Naive thymus-derived CD8-positive, alpha-beta T cell (primary cell): Measurements from ENCODE around the gene ZNF593OS. TPM values are rescaled to one million over a fixed set of nuclear protein-coding genes. Genes with fewer than 3 reads are reported as not detected.
A peak's percentile ranks its signal among the peaks of the same experiment; 100 is the strongest.

Experiments
- ATAC-seq, 2 donors: fragments of 150-1000 bp; cut with Tn5 transposase in 1 of 2; sonication (Bioruptor Pico), chemical (Tn5 transposase) in 1 of 2; 1 replicate in 1 of 2; 2 replicates in 1 of 2; pipeline ENCODE4 v1.10.0; 2021; ENCODE audit warnings: mild to moderate bottlenecking in 2 of 2, moderate library complexity in 2 of 2
- POLR2A ChIA-PET: fragments of 350-600 bp; sonication (Branson Sonifier 250); formaldehyde crosslinking; loops from one replicate; lab custom pipeline; 2021; ENCODE audit warnings: antibody characterized with exemption; lab: Charles Lee
- DNase-seq, 10 donors: peaks; one replicate each; pipeline versions ENCODE4 v3.0.0 to v3.0.0-alpha.2; 2020 to 2022
- H3K27ac Mint-ChIP-seq, 10 donors: one replicate each; pipeline ENCODE4 v1.8.0; 2020 to 2022; ENCODE audit warnings: mild to moderate bottlenecking in 10 of 10, mixed read lengths in 10 of 10, moderate library complexity in 4 of 10, inconsistent platforms in 1 of 10
- H3K27me3 Mint-ChIP-seq, 5 donors: one replicate each; pipeline ENCODE4 v1.8.0; 2021 to 2022; ENCODE audit warnings: mixed read lengths in 5 of 5
- H3K36me3 Mint-ChIP-seq, 3 donors: one replicate each; pipeline ENCODE4 v1.8.0; 2020 to 2022; ENCODE audit warnings: mixed read lengths in 3 of 3, mild to moderate bottlenecking in 2 of 3, inconsistent platforms in 1 of 3
- H3K4me1 Mint-ChIP-seq, 4 donors: one replicate each; pipeline ENCODE4 v1.8.0; 2021 to 2022; ENCODE audit warnings: mixed read lengths in 4 of 4
- H3K4me3 Mint-ChIP-seq, 10 donors: one replicate each; pipeline ENCODE4 v1.8.0; 2020 to 2022; ENCODE audit warnings: mild to moderate bottlenecking in 10 of 10, mixed read lengths in 10 of 10, moderate library complexity in 6 of 10, inconsistent platforms in 1 of 10
- H3K9me3 Mint-ChIP-seq, 9 donors: one replicate each; pipeline ENCODE4 v1.8.0; 2020 to 2022; ENCODE audit warnings: mixed read lengths in 9 of 9, mild to moderate bottlenecking in 3 of 9, inconsistent platforms in 1 of 9, moderate library complexity in 1 of 9
- polyA plus RNA-seq, 3 donors: library from polyadenylated mRNA; unstranded; fragments of 300-500 nt; fragmentation: Illumina TruSeq; gene quantifications; one replicate each; pipeline ENCODE4 v1.2.3, GENCODE V29; 2021
- total RNA-seq, 8 experiments: library from RNA in 2 of 8; stranded (reverse) in 2 of 8; gene quantifications; one replicate each; pipeline ENCODE4 v1.2.3 and lab custom pipeline; 2021 to 2026

Gene ZNF593OS
- total and polyA plus RNA-seq, 5 experiments from 2014 or later = 0.25 to 2.1 (median 0.51) TPM; not detected in 2

- POLR2A ChIA-PET = interaction anchor here (0.5 kb wide), 1 partner anchor 183 kb away, joined by 4 read pairs; no protein-coding TSS in a partner anchor
- peak; percentile 77 to 82 for ATAC-seq
- DNase-seq = peak in 8 of 10 donors; percentile 13 to 72 (median 60)
- Mint-ChIP-seq H3K4me1 (peaks cover 0 to 16% (median 11%) of the 10 kb centered on the region in 4 donors), H3K27me3 (peaks cover 4 to 34% (median 11%) of the 10 kb centered on the region in 5 donors), H3K4me3 (peak overlapping the region; percentile 48 to 82 (median 62)), H3K9me3 (no peaks in the 10 kb centered on the region), H3K36me3 (no peaks in the 10 kb centered on the region), H3K27ac (peak overlapping the region in 2 of 10 donors; percentile 71 to 85)
Observed at GRCh38 chr1:26164036-26164860, 7.4 kb downstream of the ZNF593OS start.

DNA sequence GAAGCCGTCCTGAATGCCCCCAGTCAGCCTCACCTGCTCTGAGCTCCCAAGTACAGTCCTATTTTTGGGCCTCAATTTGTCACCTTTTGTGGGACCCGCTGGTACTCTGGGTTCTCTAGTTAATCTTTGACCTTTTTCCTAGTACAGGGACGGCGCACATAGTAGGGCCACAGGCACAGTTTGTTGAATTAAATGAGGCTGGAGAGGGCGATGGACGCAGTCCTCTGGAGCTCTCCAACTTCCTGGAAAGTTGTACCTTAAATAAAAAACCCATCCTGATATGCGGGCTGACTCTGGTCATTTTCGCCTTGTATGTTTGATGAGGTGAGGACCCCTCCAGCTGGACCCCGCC, 8.0 kb downstream of the ZNF593OS start:
- peak overlapping the region; percentile 18 to 61 (median 48) for H3K4me3 Mint-ChIP-seq

DNA sequence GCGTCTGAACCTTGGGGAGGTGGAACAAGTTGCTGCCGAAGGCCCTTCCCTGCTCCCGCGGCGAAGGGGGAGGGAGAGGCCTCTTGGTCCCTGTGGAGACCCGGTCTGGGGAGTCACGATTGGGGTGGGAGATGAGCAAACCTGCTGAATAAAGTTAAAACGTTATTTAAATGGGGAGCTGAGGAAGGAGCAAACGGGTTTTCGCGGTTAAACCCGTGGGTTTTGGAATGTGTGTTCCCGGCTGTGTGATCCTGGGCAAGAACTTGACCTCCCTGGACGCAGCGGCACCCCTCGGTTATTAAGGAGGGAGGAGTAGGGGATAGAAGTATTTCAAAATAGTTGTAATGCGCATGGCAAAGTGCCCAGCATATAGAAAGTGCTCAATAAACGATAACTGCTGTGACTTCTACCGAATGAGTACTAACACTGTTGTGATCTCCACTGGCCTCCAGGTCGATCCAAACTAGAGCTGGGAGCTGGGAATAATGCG, 9.4 kb downstream of the ZNF593OS start:
- ATAC-seq (no peak), DNase-seq (no peak)
- peaks cover 1 to 16% (median 11%) of the 10 kb centered on the region in 4 donors for H3K4me1 Mint-ChIP-seq
- POLR2A ChIA-PET = no interaction called here
- no peaks in the 10 kb centered on the region for H3K9me3 Mint-ChIP-seq
- H3K27me3 Mint-ChIP-seq = peaks cover 4 to 52% (median 16%) of the 10 kb centered on the region in 5 donors
- H3K27ac Mint-ChIP-seq = no peak overlapping the region
- H3K4me3 Mint-ChIP-seq = peak overlapping the region; percentile 14 to 75 (median 58)
- H3K36me3 Mint-ChIP-seq = no peaks in the 10 kb centered on the region

More for the DNA sequence above, 8.0 kb downstream of the ZNF593OS start:
- DNase-seq = no peak
- POLR2A ChIA-PET = interaction anchor here (0.7 kb wide), 1 partner anchor 216 kb away, joined by 4 read pairs; no protein-coding TSS in a partner anchor
- Mint-ChIP-seq H3K36me3 (no peaks in the 10 kb centered on the region), H3K27ac (no peak overlapping the region), H3K27me3 (peaks cover 4 to 40% (median 11%) of the 10 kb centered on the region in 5 donors), H3K9me3 (no peaks in the 10 kb centered on the region), H3K4me1 (peaks cover 0 to 16% (median 11%) of the 10 kb centered on the region in 4 donors)
- no peak for ATAC-seq

GRCh38 chr1:26161415-26162219, 10.0 kb downstream of the ZNF593OS start:
- peak in 8 of 10 donors; percentile 16 to 67 (median 32) for DNase-seq
- POLR2A ChIA-PET = no interaction called here
- peak; percentile 70 to 71 for ATAC-seq
- no peak overlapping the region for H3K27ac Mint-ChIP-seq
- H3K4me1 Mint-ChIP-seq = peaks cover 3 to 19% (median 14%) of the 10 kb centered on the region in 4 donors
- peaks cover 4 to 52% (median 17%) of the 10 kb centered on the region in 5 donors for H3K27me3 Mint-ChIP-seq
- H3K36me3 Mint-ChIP-seq = no peaks in the 10 kb centered on the region
- H3K9me3 Mint-ChIP-seq = no peaks in the 10 kb centered on the region
- peak overlapping the region in 8 of 10 donors; percentile 36 to 75 (median 61) for H3K4me3 Mint-ChIP-seq

DNA sequence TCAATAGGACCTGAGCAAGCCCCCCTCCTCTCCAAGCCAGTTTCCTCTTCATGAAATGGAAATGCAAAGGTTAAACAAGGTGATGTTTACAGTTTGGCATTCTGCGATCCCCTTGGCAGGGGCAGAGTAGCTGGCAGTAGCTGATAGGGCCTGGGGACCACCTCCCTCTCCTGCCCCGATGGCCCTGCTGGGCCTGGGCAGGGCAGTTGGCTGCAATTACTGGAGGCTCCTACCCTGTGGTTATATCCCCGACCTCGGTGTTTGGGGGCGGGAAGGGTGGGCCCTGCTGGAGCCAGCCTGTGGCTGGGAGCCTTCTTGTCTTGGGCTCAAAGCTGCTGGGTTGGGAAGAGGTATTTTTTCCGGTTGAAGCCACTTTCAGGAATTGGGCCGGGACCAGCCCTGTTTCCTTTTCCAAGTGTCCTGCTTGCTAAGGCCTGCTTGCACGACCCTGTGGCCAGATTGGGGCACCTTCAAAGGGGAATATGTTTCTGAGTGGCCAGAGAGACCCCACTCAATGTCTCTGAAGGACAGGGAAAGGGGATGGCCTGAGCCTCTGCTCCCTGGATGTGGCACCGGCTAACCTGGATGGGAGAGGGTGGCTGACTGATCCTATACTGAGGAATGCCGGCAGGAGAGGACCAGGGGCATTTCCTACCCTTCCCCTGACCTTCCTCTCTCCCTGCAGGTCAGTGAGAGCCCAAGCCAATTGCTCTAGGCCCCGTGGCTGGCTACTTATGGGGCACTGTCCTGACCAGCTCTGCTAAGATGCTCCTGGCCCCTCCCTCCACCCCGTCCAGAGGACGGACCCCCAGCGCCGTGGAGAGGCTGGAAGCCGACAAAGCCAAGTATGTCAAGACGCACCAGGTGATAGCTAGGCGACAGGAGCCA, 10.9 kb downstream of the ZNF593OS start:
- Mint-ChIP-seq H3K4me3 (peak overlapping the region in 6 of 10 donors; percentile 19 to 57 (median 31)), H3K27ac (no peak overlapping the region), H3K36me3 (no peaks in the 10 kb centered on the region), H3K4me1 (peaks cover 3 to 22% (median 15%) of the 10 kb centered on the region in 4 donors), H3K9me3 (no peaks in the 10 kb centered on the region), H3K27me3 (peaks cover 4 to 52% (median 17%) of the 10 kb centered on the region in 5 donors)
- no peak for ATAC-seq
- no peak for DNase-seq
- POLR2A ChIA-PET = no interaction called here

DNA sequence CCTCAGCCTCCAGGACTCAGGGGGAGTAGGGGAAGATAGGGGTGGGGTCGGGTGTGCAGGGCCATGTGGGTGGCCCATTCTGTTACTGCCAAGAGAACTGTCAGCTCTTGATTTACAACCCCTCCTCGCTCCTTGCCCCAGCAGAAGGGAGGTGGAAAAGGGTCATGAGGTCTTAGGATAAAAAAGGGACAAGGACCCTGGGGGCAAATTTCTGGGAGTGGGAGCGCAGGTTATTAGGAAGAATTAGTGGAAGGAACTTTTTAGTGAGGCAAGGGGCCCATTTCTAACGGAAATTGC, 11.9 kb downstream of the ZNF593OS start:
- no peaks in the 10 kb centered on the region for H3K9me3 Mint-ChIP-seq
- ATAC-seq (no peak), DNase-seq (no peak)
- H3K4me3 Mint-ChIP-seq = peak overlapping the region in 3 of 10 donors; percentile 23 to 57 (median 46)
- POLR2A ChIA-PET = interaction anchor here (0.8 kb wide), 1 partner anchor 900 kb away, joined by 4 read pairs; no protein-coding TSS in a partner anchor
- peak overlapping the region in 1 of 10 donors; percentile 59 for H3K27ac Mint-ChIP-seq
- peaks cover 4 to 54% (median 23%) of the 10 kb centered on the region in 5 donors for H3K27me3 Mint-ChIP-seq
- H3K4me1 Mint-ChIP-seq = peaks cover 3 to 23% (median 14%) of the 10 kb centered on the region in 4 donors
- H3K36me3 Mint-ChIP-seq = no peaks in the 10 kb centered on the region

DNA sequence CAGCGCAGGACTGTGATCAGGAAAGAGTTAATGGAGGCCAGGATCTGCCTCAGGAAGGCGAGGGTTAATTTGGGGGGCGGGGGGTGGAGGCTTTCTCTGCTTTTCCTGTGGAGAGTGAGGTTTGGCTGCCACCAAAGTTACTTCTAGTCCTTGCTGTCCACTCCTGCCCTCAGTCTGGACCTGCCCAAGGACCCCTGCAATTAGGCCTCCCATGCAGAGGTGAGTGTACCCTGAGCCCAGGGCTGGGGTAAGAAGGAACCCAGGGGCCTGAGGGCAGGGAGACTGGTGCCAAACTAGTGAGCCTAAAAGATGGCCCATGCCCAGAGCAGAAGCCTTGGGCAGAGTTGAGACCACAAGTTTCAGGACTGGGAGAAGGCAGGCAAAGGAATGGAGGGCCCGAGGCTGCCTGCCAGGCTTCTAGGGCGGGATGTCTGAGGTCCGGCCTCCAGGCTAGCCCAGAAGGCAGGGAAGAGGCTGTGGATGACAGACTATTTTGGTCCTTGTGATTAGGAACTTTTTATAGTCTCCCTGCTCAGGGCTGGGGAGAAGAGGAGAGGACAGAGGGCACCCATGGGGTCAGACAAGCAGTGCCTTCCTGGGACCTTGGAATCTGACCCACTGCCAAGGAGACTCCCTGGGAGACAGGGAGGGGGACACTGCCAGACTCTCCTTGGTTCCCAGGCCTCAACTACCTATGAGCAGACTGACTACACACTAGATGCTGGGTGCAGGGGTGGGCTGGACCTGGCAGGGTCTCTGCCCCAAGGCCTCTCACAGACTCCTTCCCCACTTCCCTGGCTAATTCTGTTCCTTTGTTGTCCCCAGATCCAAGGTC, 12.5 kb downstream of the ZNF593OS start, which contains the start of gene FAM110D:
Gene FAM110D, plus strand, starts transcription at position 172 of the 835 bp plus-strand sequence. CDS start 2,213 bp downstream, outside the sequence.
- DNase-seq = no peak
- peaks cover 4 to 53% (median 23%) of the 10 kb centered on the region in 5 donors for H3K27me3 Mint-ChIP-seq
- no peak for ATAC-seq
- peaks cover 3 to 19% (median 13%) of the 10 kb centered on the region in 4 donors for H3K4me1 Mint-ChIP-seq
- POLR2A ChIA-PET = interaction anchor here (0.8 kb wide), 1 partner anchor 901 kb away, joined by 4 read pairs; no protein-coding TSS in a partner anchor
- peak within 1 kb of the TSS in 1 of 10 donors; percentile 59 for H3K27ac Mint-ChIP-seq
- no peaks in the 10 kb centered on the region for H3K9me3 Mint-ChIP-seq
- H3K4me3 Mint-ChIP-seq = peak within 1 kb of the TSS in 3 of 10 donors; percentile 23 to 57 (median 46)
- H3K36me3 Mint-ChIP-seq = no peaks in the 10 kb centered on the region

DNA sequence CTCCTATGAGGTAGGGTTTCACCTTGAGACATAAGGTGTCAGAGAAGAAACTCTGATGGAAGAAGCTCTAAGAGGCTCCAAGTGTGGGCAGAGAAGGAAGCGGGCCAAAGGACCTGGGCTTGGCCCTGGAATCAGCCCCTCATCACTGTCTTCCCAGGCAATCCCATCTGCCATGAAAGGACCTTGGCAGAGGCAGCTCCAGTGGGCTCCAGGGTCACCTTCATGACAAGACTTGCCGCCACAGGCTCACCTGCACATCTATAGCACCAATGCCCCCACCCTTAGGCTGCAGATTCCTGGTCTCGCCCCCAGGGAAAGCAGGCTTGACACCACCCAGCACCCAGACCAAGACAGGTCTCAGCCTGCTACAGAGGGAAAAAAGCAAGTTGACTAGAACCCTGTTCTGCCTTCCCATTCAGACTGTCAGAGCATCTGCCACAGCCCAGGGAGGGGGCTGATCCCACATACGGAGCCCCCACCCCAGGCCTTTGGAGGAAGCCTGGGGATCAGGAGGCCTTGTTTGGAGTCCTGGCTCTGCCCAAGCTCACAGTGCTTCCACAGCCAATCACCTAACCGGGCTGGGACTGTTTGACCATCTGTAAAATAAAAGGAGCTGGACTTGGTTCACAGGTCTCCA, 13.2 kb downstream of the ZNF593OS start:
- H3K4me3 Mint-ChIP-seq = no peak overlapping the region
- H3K27ac Mint-ChIP-seq = no peak overlapping the region
- no peak for ATAC-seq
- H3K36me3 Mint-ChIP-seq = no peaks in the 10 kb centered on the region
- H3K27me3 Mint-ChIP-seq = peaks cover 4 to 48% (median 20%) of the 10 kb centered on the region in 5 donors
- no peaks in the 10 kb centered on the region for H3K9me3 Mint-ChIP-seq
- POLR2A ChIA-PET = no interaction called here
- peaks cover 3 to 14% (median 11%) of the 10 kb centered on the region in 4 donors for H3K4me1 Mint-ChIP-seq
- no peak for DNase-seq

DNA sequence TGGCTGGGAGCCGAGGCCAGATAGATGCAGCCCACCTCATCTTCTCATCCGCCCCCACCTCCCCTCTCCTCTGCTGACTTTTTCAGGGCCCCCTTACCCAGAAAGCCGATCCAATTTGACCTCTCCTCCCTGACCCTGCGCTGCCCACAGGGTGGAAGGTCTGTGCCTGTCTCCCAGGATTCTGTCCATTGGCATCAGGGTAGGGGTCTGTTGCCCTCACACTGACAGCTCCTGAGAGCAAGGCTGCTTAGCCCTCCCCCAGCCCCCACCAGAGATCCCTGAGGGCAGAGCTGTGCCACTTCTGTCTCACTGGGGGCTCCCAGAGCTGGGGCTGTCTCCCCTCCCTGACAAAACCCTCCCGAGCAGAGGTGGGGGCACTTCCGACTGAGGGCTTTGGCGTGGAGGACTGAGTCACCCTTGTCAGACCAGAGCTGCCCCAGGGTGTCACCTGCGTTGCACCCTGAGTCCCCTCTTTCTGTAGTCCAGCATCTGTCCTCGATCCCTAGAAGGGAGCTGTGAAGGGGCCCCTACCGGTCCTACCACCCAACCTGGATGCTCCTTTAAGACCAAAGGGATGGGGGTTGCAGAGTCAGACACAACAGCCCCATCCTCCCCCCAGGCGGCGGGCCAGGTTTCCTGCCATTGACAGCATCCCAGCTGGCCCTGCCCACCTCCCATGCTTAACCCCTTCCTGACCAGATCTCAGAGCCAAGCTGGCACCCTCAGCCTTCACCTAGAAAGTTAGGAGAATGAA, 15.2 kb downstream of the ZNF593OS start:
- Mint-ChIP-seq H3K4me3 (peak overlapping the region in 1 of 10 donors; percentile 26), H3K27ac (no peak overlapping the region), H3K36me3 (no peaks in the 10 kb centered on the region), H3K4me1 (peaks cover 3 to 9% (median 5%) of the 10 kb centered on the region in 4 donors), H3K27me3 (peaks cover 0 to 40% (median 14%) of the 10 kb centered on the region in 5 donors), H3K9me3 (no peaks in the 10 kb centered on the region)
- DNase-seq = peak in 1 of 10 donors; percentile 21
- ATAC-seq = peak; percentile 41 to 49
- POLR2A ChIA-PET = interaction anchor here (0.6 to 1.3 kb wide), 2 partner anchors 45 to 895 kb away, joined by 3 read pairs; partner anchors contain the start of gene PDIK1L
